HG03520 (cell line): Measurements from ENCODE around the gene RRP9.

Experiments used
- ATAC-seq: cut with Tn5 transposase; IDR thresholded peaks from one replicate; pipeline ENCODE4 v1.9.1; 2021; ENCODE audit warnings: mild to moderate bottlenecking, moderate library complexity; ENCODE audit not compliant: unreplicated experiment

RRP9 gene

GRCh38 chr3:51958603-51959521 is 17.2 kb upstream of the RRP9 start:
- ATAC-seq: no peak

- ATAC-seq: no peak
Observed at GRCh38 chr3:51957520-51958205, 16.0 kb upstream of the RRP9 start.

- ATAC-seq: no peak
Observed at GRCh38 chr3:51955893-51956770, 14.4 kb upstream of the RRP9 start.

DNA sequence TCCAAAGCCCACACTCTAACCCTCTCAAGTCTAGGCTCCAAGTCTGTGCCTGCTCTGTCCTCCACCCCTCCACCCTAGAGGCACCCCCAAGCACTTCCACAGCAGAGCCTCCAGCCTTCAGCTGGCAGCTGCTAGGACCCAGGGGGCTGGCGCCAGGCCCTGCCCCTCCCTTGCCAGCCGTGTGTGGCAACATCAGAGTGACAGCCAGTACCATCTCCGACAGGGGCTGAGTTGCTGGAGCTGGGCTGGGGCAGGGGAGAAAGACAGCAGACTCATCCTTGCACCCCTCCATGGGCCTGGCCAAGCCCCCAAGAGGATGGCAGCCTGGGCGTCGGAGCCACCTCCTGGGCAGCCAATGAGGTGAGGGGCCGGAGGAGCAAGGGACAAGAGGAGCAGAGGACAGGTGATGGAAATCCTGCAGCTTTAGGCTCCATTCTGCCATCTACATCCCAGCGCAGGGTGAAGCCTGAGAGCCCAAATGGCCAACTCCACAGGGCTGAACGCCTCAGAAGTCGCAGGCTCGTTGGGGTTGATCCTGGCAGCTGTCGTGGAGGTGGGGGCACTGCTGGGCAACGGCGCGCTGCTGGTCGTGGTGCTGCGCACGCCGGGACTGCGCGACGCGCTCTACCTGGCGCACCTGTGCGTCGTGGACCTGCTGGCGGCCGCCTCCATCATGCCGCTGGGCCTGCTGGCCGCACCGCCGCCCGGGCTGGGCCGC is 13.6 kb upstream of the RRP9 start, which contains the start of gene GPR62:
Gene GPR62, plus strand, starts transcription at position 207 of the 718 bp plus-strand sequence. Its CDS starts 272 bp downstream, at position 479.
- no peak for ATAC-seq

DNA sequence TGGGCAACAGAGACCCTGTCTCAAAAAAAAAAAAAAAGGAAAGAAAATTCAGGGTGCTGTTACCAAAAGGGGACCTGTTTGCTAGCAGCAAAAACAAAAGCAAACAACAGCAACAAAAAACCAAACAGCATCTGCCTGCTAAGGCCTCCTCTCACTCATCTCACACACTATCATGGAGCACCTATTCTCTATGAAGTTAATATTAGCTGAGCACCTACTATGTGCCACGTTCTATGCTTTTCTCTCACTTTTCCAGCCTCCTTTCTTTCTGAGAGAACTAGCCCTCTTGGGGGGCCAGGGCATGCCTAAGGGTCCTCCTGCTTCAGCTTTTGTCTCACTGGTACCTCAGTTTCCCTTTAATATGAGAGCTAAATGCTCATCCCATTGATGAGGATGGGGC is 13.0 kb upstream of the RRP9 start:
- no peak for ATAC-seq

DNA sequence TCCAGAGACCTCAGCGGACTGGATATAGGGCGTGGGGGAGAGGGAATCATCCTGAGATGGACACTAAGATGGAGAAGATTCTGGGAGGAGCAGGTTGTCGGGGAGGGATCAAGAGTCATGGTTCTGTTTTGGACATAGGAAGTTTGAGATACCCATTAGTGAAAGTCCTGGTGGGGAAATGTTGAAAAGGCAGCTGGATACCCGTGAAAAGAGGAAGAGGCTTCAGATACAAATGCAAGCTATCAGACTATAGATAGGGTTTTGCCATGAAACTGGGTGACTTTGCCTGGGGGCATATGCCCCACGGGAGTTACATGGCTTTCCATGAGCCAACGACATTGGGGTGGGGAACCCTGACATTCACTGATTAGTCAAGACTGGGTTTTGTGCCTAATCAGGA is 12.4 kb upstream of the RRP9 start:
- no peak for ATAC-seq

- no peak for ATAC-seq
Observed at GRCh38 chr3:51953445-51953844, 11.7 kb upstream of the RRP9 start.

GRCh38 chr3:51950899-51951298 is 9.2 kb upstream of the RRP9 start:
- no peak for ATAC-seq

GRCh38 chr3:51949121-51949520 is 7.4 kb upstream of the RRP9 start:
- no peak for ATAC-seq

DNA sequence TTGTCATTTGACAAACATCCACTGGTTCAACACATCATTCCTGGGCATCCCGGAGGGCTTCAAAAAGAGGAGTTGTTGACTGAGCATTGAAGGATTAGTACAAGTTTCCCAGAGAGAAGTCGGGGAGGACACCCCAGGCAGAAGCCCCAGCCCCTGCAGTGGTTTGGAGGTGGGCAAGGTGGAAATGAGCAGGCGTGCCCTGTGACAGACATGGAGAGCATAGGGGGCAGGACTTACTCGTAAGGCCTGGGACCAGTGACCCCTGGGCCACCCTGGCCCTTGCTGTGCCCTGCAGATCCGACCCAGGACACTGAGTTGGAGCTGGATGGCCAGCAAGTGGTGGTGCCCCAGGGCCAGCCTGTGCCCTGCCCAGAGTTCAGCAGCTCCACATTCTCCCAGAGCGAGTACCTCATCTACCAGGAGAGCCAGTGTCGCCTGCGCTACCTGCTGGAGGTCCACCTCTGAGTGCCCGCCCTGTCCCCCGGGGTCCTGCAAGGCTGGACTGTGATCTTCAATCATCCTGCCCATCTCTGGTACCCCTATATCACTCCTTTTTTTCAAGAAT is 6.4 kb upstream of the RRP9 start:
- ATAC-seq: no peak

DNA sequence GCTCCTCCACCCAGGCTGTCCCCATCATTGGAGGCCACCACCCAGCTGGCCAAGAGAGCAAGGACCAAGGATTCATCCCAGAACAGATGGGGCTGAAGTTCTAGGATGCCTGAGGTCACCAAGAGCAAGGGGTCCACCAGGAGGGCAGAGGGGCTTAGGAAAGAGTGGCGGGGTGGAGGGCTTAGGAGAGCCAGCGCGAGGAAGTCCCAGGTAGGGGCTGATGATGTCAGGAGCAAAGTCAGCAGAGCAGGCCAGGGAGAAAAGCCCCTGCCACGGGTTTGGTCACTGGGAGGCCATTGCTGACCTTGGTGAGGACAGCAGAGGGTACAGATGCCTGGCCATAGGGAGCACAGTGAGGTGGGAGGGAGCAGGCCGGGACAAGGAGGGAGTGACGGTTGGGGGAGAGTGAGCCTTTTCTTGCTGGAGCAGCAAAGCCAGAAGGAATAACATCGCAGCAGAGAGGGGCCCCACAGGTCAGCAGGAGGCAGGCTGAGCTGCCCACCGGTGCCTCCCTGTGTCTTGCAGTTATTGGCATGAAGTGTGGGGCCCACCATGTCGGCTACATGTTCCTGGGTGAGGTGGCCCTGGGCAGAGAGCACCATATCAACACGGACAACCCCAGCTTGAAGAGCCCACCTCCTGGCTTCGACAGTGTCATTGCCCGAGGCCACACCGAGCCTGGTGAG is 5.7 kb upstream of the RRP9 start:
- ATAC-seq: no peak

- ATAC-seq: no peak
Observed at GRCh38 chr3:51946796-51947195, 5.1 kb upstream of the RRP9 start.

- ATAC-seq: no peak
Observed at GRCh38 chr3:51945926-51946705, 4.4 kb upstream of the RRP9 start.

GRCh38 chr3:51945031-51945840 is 3.5 kb upstream of the RRP9 start:
- no peak for ATAC-seq

- no peak for ATAC-seq
Observed at GRCh38 chr3:51944451-51945021, 2.8 kb upstream of the RRP9 start.

DNA sequence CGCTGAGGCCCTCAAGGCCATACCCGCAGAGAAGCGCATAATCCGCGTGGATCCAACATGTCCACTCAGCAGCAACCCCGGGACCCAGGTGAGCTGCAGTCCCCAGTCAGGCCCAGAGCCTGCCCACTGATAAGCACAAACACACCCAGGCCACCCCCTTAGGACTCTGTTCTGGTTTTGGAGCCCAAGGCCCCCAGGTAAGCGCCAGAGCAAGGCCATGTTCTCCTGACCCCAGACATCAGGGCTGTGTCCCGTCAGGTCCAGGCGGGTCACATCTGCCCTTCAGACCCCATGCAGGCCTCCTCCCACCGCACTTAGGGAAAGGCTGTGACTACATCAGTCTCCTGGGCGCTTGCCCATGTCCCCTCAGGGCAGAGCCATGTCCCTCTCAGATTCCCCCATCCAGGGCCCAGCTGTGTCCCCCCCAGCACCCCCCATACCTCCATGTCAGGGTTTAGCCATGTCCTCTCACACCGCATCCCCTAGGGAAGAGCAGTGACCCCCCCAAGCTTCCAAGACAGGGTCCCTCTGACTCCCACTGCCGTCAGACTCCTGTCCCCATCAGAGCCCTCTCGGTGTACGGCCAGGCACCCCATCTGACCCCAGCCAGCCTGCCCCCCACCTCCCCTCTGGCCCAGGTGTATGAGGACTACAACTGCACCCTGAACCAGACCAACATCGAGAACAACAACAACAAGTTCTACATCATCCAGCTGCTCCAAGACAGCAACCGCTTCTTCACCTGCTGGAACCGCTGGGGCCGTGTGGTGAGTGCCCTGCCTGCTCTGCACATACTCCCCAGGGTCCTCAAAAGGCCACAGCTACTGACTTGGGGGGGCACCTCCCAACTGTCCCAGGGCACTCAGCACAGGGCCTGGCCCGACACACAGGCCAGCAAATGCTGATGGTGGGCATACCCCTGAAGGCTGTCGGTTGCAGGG is 2.0 kb upstream of the RRP9 start:
- no peak for ATAC-seq
